Mucosa of rectum (tissue), 2 donors: ENCODE data around the gene LPO.

Experiments used
- H3K27ac ChIP-seq, 2 donors: one replicate each; pipeline ENCODE4 v1.7.0; 2013; ENCODE audit warnings: inconsistent platforms in 2 of 2, low read depth in 2 of 2, low read length in 2 of 2
- H3K27me3 ChIP-seq, 2 donors: one replicate each; pipeline ENCODE4 v1.7.0; 2013; ENCODE audit warnings: low read length in 2 of 2; ENCODE audit not compliant: control insufficient read depth in 2 of 2, insufficient read depth in 2 of 2
- H3K36me3 ChIP-seq, 2 donors: one replicate each; pipeline ENCODE4 v1.7.0; 2013; ENCODE audit warnings: low read length in 2 of 2; ENCODE audit not compliant: control insufficient read depth in 2 of 2, insufficient read depth in 2 of 2
- H3K4me1 ChIP-seq, 2 donors: one replicate each; pipeline ENCODE4 v1.7.0; 2013; ENCODE audit warnings: low read length in 2 of 2, mild to moderate bottlenecking in 1 of 2; ENCODE audit not compliant: control insufficient read depth in 2 of 2, insufficient read depth in 2 of 2
- H3K4me3 ChIP-seq, 2 donors: one replicate each; pipeline ENCODE4 v1.7.0; 2013; ENCODE audit warnings: low read length in 2 of 2
- H3K9ac ChIP-seq, 2 donors: one replicate each; pipeline ENCODE4 v1.7.0; 2013; ENCODE audit warnings: low read length in 2 of 2, low read depth in 1 of 2, mild to moderate bottlenecking in 1 of 2
- H3K9me3 ChIP-seq, 2 donors: one replicate each; pipeline ENCODE4 v1.7.0; 2013; ENCODE audit warnings: low read length in 2 of 2; ENCODE audit not compliant: control insufficient read depth in 2 of 2
- donor health status: healthy.
- donor health status: Normal muscosa, but diverticular disease.

Gene LPO

GRCh38 chr17:58227733-58228132 lies 10.7 kb upstream of the LPO start:
- no peak overlapping the region for H3K4me3 ChIP-seq

GRCh38 chr17:58228679-58229078 lies 9.7 kb upstream of the LPO start:
- Histone ChIP-seq H3K9me3 (no peaks in the 10 kb centered on the region), H3K36me3 (no peaks in the 10 kb centered on the region), H3K27me3 (peaks cover 3 to 4% of the 10 kb centered on the region in 2 donors), H3K9ac (no peak overlapping the region), H3K27ac (no peak overlapping the region), H3K4me3 (no peak overlapping the region), H3K4me1 (no peaks in the 10 kb centered on the region)

More at GRCh38 chr17:58227733-58228132, 10.7 kb upstream of the LPO start:
- Histone ChIP-seq H3K27ac (no peak overlapping the region), H3K4me1 (no peaks in the 10 kb centered on the region), H3K36me3 (no peaks in the 10 kb centered on the region), H3K9me3 (no peaks in the 10 kb centered on the region), H3K27me3 (peaks cover 3 to 4% of the 10 kb centered on the region in 2 donors), H3K9ac (no peak overlapping the region)

- Histone ChIP-seq H3K9ac (no peak overlapping the region), H3K27me3 (peaks cover 3 to 4% of the 10 kb centered on the region in 2 donors), H3K36me3 (no peaks in the 10 kb centered on the region), H3K27ac (no peak overlapping the region), H3K4me1 (no peaks in the 10 kb centered on the region), H3K4me3 (no peak overlapping the region), H3K9me3 (no peaks in the 10 kb centered on the region)
Observed at GRCh38 chr17:58229384-58229783, 9.0 kb upstream of the LPO start.

GRCh38 chr17:58229881-58230280 lies 8.5 kb upstream of the LPO start:
- no peaks in the 10 kb centered on the region for H3K4me1 ChIP-seq
- no peaks in the 10 kb centered on the region for H3K36me3 ChIP-seq
- H3K27ac ChIP-seq, result no peak overlapping the region
- no peaks in the 10 kb centered on the region for H3K9me3 ChIP-seq
- H3K9ac ChIP-seq, result no peak overlapping the region
- H3K27me3 ChIP-seq, result peaks cover 3 to 4% of the 10 kb centered on the region in 2 donors
- no peak overlapping the region for H3K4me3 ChIP-seq

- Histone ChIP-seq H3K9me3 (no peaks in the 10 kb centered on the region), H3K27me3 (peaks cover 4 to 9% of the 10 kb centered on the region in 2 donors), H3K9ac (no peak overlapping the region), H3K4me3 (no peak overlapping the region), H3K27ac (no peak overlapping the region), H3K36me3 (no peaks in the 10 kb centered on the region), H3K4me1 (no peaks in the 10 kb centered on the region)
Observed at GRCh38 chr17:58231641-58232040, 6.7 kb upstream of the LPO start.

- Histone ChIP-seq H3K9me3 (no peaks in the 10 kb centered on the region), H3K9ac (no peak overlapping the region), H3K36me3 (no peaks in the 10 kb centered on the region), H3K27me3 (peaks cover 4 to 12% of the 10 kb centered on the region in 2 donors), H3K27ac (no peak overlapping the region), H3K4me3 (no peak overlapping the region), H3K4me1 (no peaks in the 10 kb centered on the region)
Observed at GRCh38 chr17:58232707-58233156, 5.7 kb upstream of the LPO start.

- peaks cover 3 to 12% of the 10 kb centered on the region in 2 donors for H3K27me3 ChIP-seq
- no peaks in the 10 kb centered on the region for H3K9me3 ChIP-seq
Observed at GRCh38 chr17:58233543-58233942, 4.8 kb upstream of the LPO start.

DNA sequence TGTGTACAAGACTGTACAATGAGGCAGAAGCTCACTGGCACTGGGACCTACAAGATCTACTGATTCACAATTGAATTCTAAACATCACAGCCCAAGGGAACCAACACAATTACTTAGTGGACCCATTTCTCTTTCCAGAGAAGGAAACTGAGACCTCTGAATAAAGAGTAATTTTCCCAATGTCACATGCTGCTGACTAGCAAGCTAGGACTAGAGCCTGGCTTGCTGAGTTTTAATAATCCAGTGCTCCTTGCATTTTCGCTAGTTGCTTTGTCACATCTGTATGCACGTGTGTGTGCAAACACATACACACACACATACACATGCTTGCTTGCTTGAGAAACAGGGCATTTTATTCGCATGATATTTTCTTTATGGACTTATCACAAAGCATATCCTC lies 3.9 kb upstream of the LPO start:
- H3K36me3 ChIP-seq, result no peaks in the 10 kb centered on the region
- H3K27me3 ChIP-seq, result peaks cover 6 to 12% of the 10 kb centered on the region in 2 donors
- H3K4me1 ChIP-seq, result no peaks in the 10 kb centered on the region
- H3K27ac ChIP-seq, result no peak overlapping the region
- H3K9me3 ChIP-seq, result no peaks in the 10 kb centered on the region
- H3K4me3 ChIP-seq, result no peak overlapping the region
- H3K9ac ChIP-seq, result no peak overlapping the region

More at GRCh38 chr17:58233543-58233942, 4.8 kb upstream of the LPO start:
- Histone ChIP-seq H3K4me3 (no peak overlapping the region), H3K27ac (no peak overlapping the region), H3K9ac (no peak overlapping the region), H3K4me1 (no peaks in the 10 kb centered on the region), H3K36me3 (no peaks in the 10 kb centered on the region)

- peaks cover 3 to 12% of the 10 kb centered on the region in 2 donors for H3K27me3 ChIP-seq
- no peak overlapping the region for H3K9ac ChIP-seq
- no peak overlapping the region for H3K27ac ChIP-seq
- no peak overlapping the region for H3K4me3 ChIP-seq
- no peaks in the 10 kb centered on the region for H3K36me3 ChIP-seq
- H3K4me1 ChIP-seq, result no peaks in the 10 kb centered on the region
- no peaks in the 10 kb centered on the region for H3K9me3 ChIP-seq
Observed at GRCh38 chr17:58235821-58236220, 2.6 kb upstream of the LPO start.

- Histone ChIP-seq H3K27me3 (peaks cover 3 to 13% of the 10 kb centered on the region in 2 donors), H3K9me3 (no peaks in the 10 kb centered on the region), H3K4me1 (no peaks in the 10 kb centered on the region), H3K4me3 (no peak overlapping the region), H3K27ac (no peak overlapping the region), H3K36me3 (no peaks in the 10 kb centered on the region), H3K9ac (no peak overlapping the region)
Observed at GRCh38 chr17:58236394-58236793, 2.0 kb upstream of the LPO start.

DNA sequence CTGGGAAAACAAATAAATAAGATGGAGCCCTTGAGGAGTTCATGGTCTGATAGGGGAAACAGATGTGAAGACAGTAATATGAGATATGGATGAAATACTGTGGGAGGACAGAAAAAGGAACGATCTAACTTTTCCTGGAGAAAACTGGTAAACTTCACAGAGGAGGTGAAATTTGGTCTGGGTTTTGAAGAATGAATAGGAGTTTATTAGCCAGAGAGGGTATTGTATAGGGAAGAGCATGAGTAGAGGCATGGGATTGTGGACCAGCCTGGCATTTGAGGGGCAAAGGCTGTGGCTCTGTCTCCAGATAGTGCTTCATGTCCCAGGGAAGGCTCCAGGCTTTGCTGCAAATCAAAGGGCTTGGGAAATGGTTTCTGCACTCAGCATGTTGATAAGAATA lies 1.6 kb downstream of the LPO start:
- Histone ChIP-seq H3K4me3 (no peak overlapping the region), H3K9me3 (no peaks in the 10 kb centered on the region), H3K27me3 (peaks cover 15 to 22% of the 10 kb centered on the region in 2 donors), H3K27ac (no peak overlapping the region), H3K9ac (no peak overlapping the region), H3K36me3 (no peaks in the 10 kb centered on the region), H3K4me1 (no peaks in the 10 kb centered on the region)
